Retinal pigment epithelial cell (primary cell): ENCODE measurements around the gene MRNIP.

ENCODE experiments used
- DNase-seq: peaks from one replicate; pipeline ENCODE4 v3.0.0-alpha.2; 2010; ENCODE audit warnings: low read depth
- H3K4me3 ChIP-seq: 2 replicates; pipeline ENCODE4 v1.5.1; 2011; ENCODE audit warnings: mild to moderate bottlenecking, low read length, control low read depth, moderate library complexity
- TF ChIP-seq, protein P1 (sequence below): conservative IDR thresholded peaks from 2 replicates; pipeline ENCODE4 v1.5.1; 2011; ENCODE audit warnings: low read depth, low read length, control low read depth, inconsistent platforms

The MRNIP gene, protein sequence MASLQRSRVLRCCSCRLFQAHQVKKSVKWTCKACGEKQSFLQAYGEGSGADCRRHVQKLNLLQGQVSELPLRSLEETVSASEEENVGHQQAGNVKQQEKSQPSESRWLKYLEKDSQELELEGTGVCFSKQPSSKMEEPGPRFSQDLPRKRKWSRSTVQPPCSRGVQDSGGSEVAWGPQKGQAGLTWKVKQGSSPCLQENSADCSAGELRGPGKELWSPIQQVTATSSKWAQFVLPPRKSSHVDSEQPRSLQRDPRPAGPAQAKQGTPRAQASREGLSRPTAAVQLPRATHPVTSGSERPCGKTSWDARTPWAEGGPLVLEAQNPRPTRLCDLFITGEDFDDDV

DNA sequence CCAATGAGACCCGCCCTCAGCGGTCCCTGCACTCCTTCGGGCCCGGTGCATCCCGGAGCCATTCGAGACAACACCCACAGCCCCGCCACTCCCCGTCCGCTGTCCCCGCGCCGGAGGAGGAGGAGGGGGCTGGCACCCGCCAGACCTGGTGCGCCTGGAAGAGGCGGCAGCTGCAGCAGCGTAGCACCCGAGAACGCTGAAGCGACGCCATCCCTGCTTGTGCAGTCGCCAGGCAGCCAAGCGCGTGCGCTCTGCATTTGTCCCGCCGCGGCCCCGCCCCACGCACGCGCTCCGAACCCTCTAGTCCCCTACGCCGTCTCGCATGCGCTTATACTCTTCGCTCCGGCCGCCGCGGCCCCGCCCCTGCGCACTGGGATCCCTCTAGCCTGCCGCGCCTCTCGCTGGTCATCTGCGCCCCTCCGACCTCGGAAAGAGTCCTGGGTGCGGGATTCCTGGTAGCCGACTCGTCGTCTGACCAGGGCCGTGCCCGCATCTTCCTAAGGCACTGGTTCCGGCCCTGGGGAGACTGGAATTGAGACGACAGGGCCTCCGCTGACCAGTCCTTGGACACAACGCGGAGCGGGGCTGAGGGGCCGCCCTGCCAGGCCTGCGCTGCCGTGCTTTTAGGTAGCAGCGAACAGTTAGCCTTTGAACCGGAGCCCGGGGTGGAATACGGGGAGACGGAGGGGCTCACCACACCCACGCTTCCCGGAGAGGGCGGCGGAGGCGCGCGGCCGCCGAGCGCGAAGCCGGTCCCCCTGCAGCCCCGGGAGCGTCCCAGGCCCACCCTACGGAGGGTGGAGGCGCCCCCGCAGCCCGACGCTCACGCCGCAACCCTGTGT is at the start of gene MRNIP:
Gene MRNIP (minus strand): TSS at position 232 of the 842 bp plus-strand sequence. CDS start 21 bp downstream, at position 211.
- TF ChIP-seq, protein P1, sequence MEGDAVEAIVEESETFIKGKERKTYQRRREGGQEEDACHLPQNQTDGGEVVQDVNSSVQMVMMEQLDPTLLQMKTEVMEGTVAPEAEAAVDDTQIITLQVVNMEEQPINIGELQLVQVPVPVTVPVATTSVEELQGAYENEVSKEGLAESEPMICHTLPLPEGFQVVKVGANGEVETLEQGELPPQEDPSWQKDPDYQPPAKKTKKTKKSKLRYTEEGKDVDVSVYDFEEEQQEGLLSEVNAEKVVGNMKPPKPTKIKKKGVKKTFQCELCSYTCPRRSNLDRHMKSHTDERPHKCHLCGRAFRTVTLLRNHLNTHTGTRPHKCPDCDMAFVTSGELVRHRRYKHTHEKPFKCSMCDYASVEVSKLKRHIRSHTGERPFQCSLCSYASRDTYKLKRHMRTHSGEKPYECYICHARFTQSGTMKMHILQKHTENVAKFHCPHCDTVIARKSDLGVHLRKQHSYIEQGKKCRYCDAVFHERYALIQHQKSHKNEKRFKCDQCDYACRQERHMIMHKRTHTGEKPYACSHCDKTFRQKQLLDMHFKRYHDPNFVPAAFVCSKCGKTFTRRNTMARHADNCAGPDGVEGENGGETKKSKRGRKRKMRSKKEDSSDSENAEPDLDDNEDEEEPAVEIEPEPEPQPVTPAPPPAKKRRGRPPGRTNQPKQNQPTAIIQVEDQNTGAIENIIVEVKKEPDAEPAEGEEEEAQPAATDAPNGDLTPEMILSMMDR: no peak

GRCh38 chr5:179907556-179908324 is 49.1 kb upstream of the MRNIP start, which contains the start of gene TBC1D9B:
Gene TBC1D9B, minus strand, starts transcription at chr5:179907897. Its CDS starts 76 bp downstream, at chr5:179907821.
- no peak for DNase-seq
- TF ChIP-seq, protein P1: no peak
- peak within 1 kb of the TSS; percentile 53 for H3K4me3 ChIP-seq

More for the DNA sequence above, at the start of gene MRNIP:
- peak within 1 kb of the TSS; percentile 93 for H3K4me3 ChIP-seq
- peak; percentile 73 for DNase-seq

GRCh38 chr5:179906795-179907555 is 48.4 kb upstream of the MRNIP start:
- H3K4me3 ChIP-seq: peak overlapping the region; percentile 53
- TF ChIP-seq, protein P1: no peak
- DNase-seq: no peak

- peak overlapping the region; percentile 53 for H3K4me3 ChIP-seq
- no peak for DNase-seq
- TF ChIP-seq, protein P1: no peak
Observed at GRCh38 chr5:179906294-179906794, 47.7 kb upstream of the MRNIP start.

DNA sequence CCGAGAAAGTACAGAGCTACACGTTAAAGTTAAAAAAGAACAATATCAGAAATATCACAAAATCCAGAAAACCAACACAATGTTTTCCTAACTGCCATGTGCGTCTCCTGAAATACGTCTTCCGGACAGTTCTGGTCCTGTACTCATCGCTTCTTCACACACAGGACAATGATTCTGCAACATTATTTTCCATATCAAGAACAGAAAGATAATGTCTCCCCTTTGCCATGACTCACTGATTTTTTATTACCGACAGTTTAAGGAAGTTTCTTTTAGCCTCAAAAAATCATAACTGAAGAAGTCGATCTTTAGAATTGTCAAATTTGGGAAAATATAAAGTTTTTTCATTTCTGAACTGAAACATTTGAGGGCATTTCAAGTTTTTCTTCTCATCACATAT is 46.5 kb upstream of the MRNIP start:
- no peak for DNase-seq
- TF ChIP-seq, protein P1: no peak
- no peak overlapping the region for H3K4me3 ChIP-seq
